ENCODE results near the gene REC114. TPM values are rescaled to one million over a fixed set of nuclear protein-coding genes. Genes with fewer than 3 reads are reported as not detected.

The REC114 gene
- total RNA-seq, 1 donor from 2014 or later: not detected

- no peaks in the 10 kb centered on the region for H3K9me3 Mint-ChIP-seq
- no peak for TF ChIP-seq CTCF (conservative IDR thresholded peaks at IDR 0.05)
- no peak overlapping the region for H3K27ac Mint-ChIP-seq (ENCODE audit: unreplicated experiment)
- H3K36me3 Mint-ChIP-seq (ENCODE audit: low read depth): no peaks in the 10 kb centered on the region
- H3K4me3 Mint-ChIP-seq: no peak overlapping the region
- no peak for DNase-seq (ENCODE audit: low read depth, low spot score)
- H3K4me1 Mint-ChIP-seq: peaks cover 9% of the 10 kb centered on the region
- H3K27me3 Mint-ChIP-seq (ENCODE audit: low read depth): no peaks in the 10 kb centered on the region
Observed at GRCh38 chr15:73518180-73518862, 75.4 kb downstream of the REC114 start.

GRCh38 chr15:73518876-73519733, 76.1 kb downstream of the REC114 start:
- H3K4me1 Mint-ChIP-seq: peaks cover 9% of the 10 kb centered on the region
- no peaks in the 10 kb centered on the region for H3K9me3 Mint-ChIP-seq
- H3K36me3 Mint-ChIP-seq (ENCODE audit: low read depth): no peaks in the 10 kb centered on the region
- no peak for TF ChIP-seq CTCF (conservative IDR thresholded peaks at IDR 0.05)
- DNase-seq (ENCODE audit: low read depth, low spot score): no peak
- H3K27ac Mint-ChIP-seq (ENCODE audit: unreplicated experiment): no peak overlapping the region
- H3K27me3 Mint-ChIP-seq (ENCODE audit: low read depth): no peaks in the 10 kb centered on the region
- H3K4me3 Mint-ChIP-seq: no peak overlapping the region

GRCh38 chr15:73522011-73522410, 79.0 kb downstream of the REC114 start:
- no peak overlapping the region for H3K4me3 Mint-ChIP-seq
- peaks cover 5% of the 10 kb centered on the region for H3K4me1 Mint-ChIP-seq
- H3K27me3 Mint-ChIP-seq (ENCODE audit: low read depth): no peaks in the 10 kb centered on the region
- no peak overlapping the region for H3K27ac Mint-ChIP-seq (ENCODE audit: unreplicated experiment)
- H3K36me3 Mint-ChIP-seq (ENCODE audit: low read depth): no peaks in the 10 kb centered on the region
- H3K9me3 Mint-ChIP-seq: no peaks in the 10 kb centered on the region
- no peak for DNase-seq (ENCODE audit: low read depth, low spot score)
- TF ChIP-seq CTCF (conservative IDR thresholded peaks at IDR 0.05): no peak

- Mint-ChIP-seq H3K36me3 (ENCODE audit: low read depth) (no peaks in the 10 kb centered on the region), H3K4me3 (no peak overlapping the region), H3K27me3 (ENCODE audit: low read depth) (no peaks in the 10 kb centered on the region), H3K9me3 (no peaks in the 10 kb centered on the region), H3K4me1 (no peaks in the 10 kb centered on the region), H3K27ac (ENCODE audit: unreplicated experiment) (no peak overlapping the region)
- no peak for DNase-seq (ENCODE audit: low read depth, low spot score)
- no peak for TF ChIP-seq CTCF (conservative IDR thresholded peaks at IDR 0.05)
Observed at GRCh38 chr15:73524919-73525318, 82.0 kb downstream of the REC114 start.

GRCh38 chr15:73527598-73527997, 84.6 kb downstream of the REC114 start:
- Mint-ChIP-seq H3K27ac (ENCODE audit: unreplicated experiment) (no peak overlapping the region), H3K27me3 (ENCODE audit: low read depth) (no peaks in the 10 kb centered on the region), H3K9me3 (no peaks in the 10 kb centered on the region), H3K4me3 (no peak overlapping the region), H3K36me3 (ENCODE audit: low read depth) (no peaks in the 10 kb centered on the region), H3K4me1 (no peaks in the 10 kb centered on the region)
- no peak for DNase-seq (ENCODE audit: low read depth, low spot score)
- no peak for TF ChIP-seq CTCF (conservative IDR thresholded peaks at IDR 0.05)

All from neural crest cell (in vitro differentiated cells).